Activated CD4-positive, CD25-positive, alpha-beta regulatory T cell treated with anti-CD3 and anti-CD28 coated beads, Interleukin-2, amount 50 U/mL, for 16 hours (primary cell): Measurements from ENCODE around the gene SLC44A5.
"Not testable (repeated sequence)": the region's sequence is repeated elsewhere in the genome, so short reads cannot be mapped to it uniquely, and the experiment has no call there.

Experiments
- DNase-seq: peaks from one replicate; pipeline ENCODE4 v3.0.0-alpha.2; 2020; ENCODE audit warnings: low read depth, low spot score

Gene SLC44A5

GRCh38 chr1:75521658-75522057, 89.3 kb downstream of the SLC44A5 start:
- DNase-seq, result no peak

- no peak for DNase-seq
Measured at GRCh38 chr1:75520862-75521475, 89.9 kb downstream of the SLC44A5 start.

GRCh38 chr1:75519651-75520427, 91.1 kb downstream of the SLC44A5 start:
- DNase-seq, result no peak

GRCh38 chr1:75518686-75519085, 92.2 kb downstream of the SLC44A5 start:
- DNase-seq, result no peak

- DNase-seq, result no peak
Measured at GRCh38 chr1:75514270-75514669, 96.6 kb downstream of the SLC44A5 start.

- no peak for DNase-seq
Measured at GRCh38 chr1:75506976-75507375, 103.9 kb downstream of the SLC44A5 start.

GRCh38 chr1:75503221-75503974, 107.5 kb downstream of the SLC44A5 start:
- no peak for DNase-seq

GRCh38 chr1:75502776-75503175, 108.1 kb downstream of the SLC44A5 start:
- no peak for DNase-seq

GRCh38 chr1:75501577-75502295, 109.2 kb downstream of the SLC44A5 start:
- no peak for DNase-seq

- no peak for DNase-seq
Measured at GRCh38 chr1:75492011-75492410, 118.9 kb downstream of the SLC44A5 start.

- DNase-seq, result no peak
Measured at GRCh38 chr1:75487399-75487798, 123.5 kb downstream of the SLC44A5 start.

GRCh38 chr1:75484789-75485188, 126.1 kb downstream of the SLC44A5 start:
- no peak for DNase-seq

- no peak for DNase-seq
Measured at GRCh38 chr1:75482951-75483350, 128.0 kb downstream of the SLC44A5 start.

- DNase-seq, result not testable (repeated sequence)
Measured at GRCh38 chr1:75476486-75476885, 134.4 kb downstream of the SLC44A5 start.

GRCh38 chr1:75475696-75476095, 135.2 kb downstream of the SLC44A5 start:
- DNase-seq, result no peak

GRCh38 chr1:75472971-75473603, 137.8 kb downstream of the SLC44A5 start:
- DNase-seq, result no peak

GRCh38 chr1:75472089-75472970, 138.6 kb downstream of the SLC44A5 start:
- no peak for DNase-seq

GRCh38 chr1:75471252-75471651, 139.7 kb downstream of the SLC44A5 start:
- DNase-seq, result no peak

- no peak for DNase-seq
Measured at GRCh38 chr1:75470448-75470847, 140.5 kb downstream of the SLC44A5 start.

- no peak for DNase-seq
Measured at GRCh38 chr1:75469586-75470173, 141.2 kb downstream of the SLC44A5 start.
